Aorta (tissue), 5 donors: Measurements from ENCODE around the gene FGF3. TPM values are rescaled to one million over a fixed set of nuclear protein-coding genes. Genes with fewer than 3 reads are reported as not detected.

ENCODE experiments used
- ATAC-seq: fragments of 200-7000 bp; cut with Tn5 transposase; one replicate; pipeline ENCODE4 v1.9.1; 2022; ENCODE audit warnings: moderate library complexity; ENCODE audit not compliant: low FRiP score
- DNase-seq, 2 donors: peaks; one replicate each; pipeline ENCODE4 v3.0.0-alpha.2; 2020
- H3K27ac ChIP-seq, 2 donors: one replicate each; pipeline ENCODE4 v1.5.1; 2013; ENCODE audit warnings: low read length in 2 of 2, mild to moderate bottlenecking in 2 of 2, moderate library complexity in 2 of 2, control low read depth in 1 of 2, inconsistent platforms in 1 of 2, low read depth in 1 of 2
- H3K27me3 ChIP-seq, 2 donors: one replicate each; pipeline ENCODE4 v1.6.1; 2013; ENCODE audit warnings: control low read depth in 1 of 2, low read length in 1 of 2, mild to moderate bottlenecking in 1 of 2, moderate library complexity in 1 of 2; ENCODE audit not compliant: insufficient read depth in 2 of 2, control insufficient read depth in 1 of 2
- H3K36me3 ChIP-seq, 2 donors: one replicate each; pipeline ENCODE4 v1.6.1; 2013; ENCODE audit warnings: control low read depth in 1 of 2, low read length in 1 of 2, mild to moderate bottlenecking in 1 of 2; ENCODE audit not compliant: insufficient read depth in 2 of 2, control insufficient read depth in 1 of 2
- H3K4me1 ChIP-seq, 2 donors: one replicate each; pipeline ENCODE4 v1.6.1; 2013; ENCODE audit warnings: low read length in 2 of 2, control low read depth in 1 of 2, mild to moderate bottlenecking in 1 of 2, moderate library complexity in 1 of 2; ENCODE audit not compliant: insufficient read depth in 2 of 2, control insufficient read depth in 1 of 2
- H3K4me3 ChIP-seq, 2 donors: one replicate each; pipeline ENCODE4 v1.5.1; 2013; ENCODE audit warnings: low read length in 2 of 2, control low read depth in 1 of 2, mild to moderate bottlenecking in 1 of 2
- H3K9me3 ChIP-seq: one replicate; pipeline ENCODE4 v1.6.1; 2013; ENCODE audit warnings: mild to moderate bottlenecking, low read length; ENCODE audit not compliant: control insufficient read depth
- WGBS, 2 donors: extraction: QIAGEN DNeasy Blood & Tissue Kit; methylation state at CpG; one replicate each; pipeline ENCODE4 v1.1.7; 2013; 5-methylcytosine and 5-hydroxymethylcytosine counted together
- intact Hi-C, 2 donors: fragments of 100-400 bp; cut with DNase I; formaldehyde crosslinking; loops; one replicate each; pipeline versions ENCODE4 v1.14.2 to v1.15.0; 2022
- polyA plus RNA-seq, 2 donors: library from polyadenylated mRNA; stranded (reverse); fragments of 200-250 nt; gene quantifications; one replicate each; pipeline ENCODE4 v1.2.3, GENCODE V29; 2013
- total RNA-seq, 2 donors: library from RNA; stranded (reverse); fragmentation: NEBNext Ultra II Directional; extraction: Animal tissue kit (Norgen Biotek cat#: 25700); gene quantifications; one replicate each; pipeline ENCODE4 v1.2.1, GENCODE V29; 2021
- donor health status: healthy with polysubstance abuse.
- donor health status: Bipolar disorder and iron deficiency.
- donor health status: DM: no; HTN: no; CAD: no.
- donor health status: DM: no; HTN: no; CAD: no.
- donor health status: DM: yes; HTN: yes; CAD: no.

FGF3 gene
- total and polyA plus RNA-seq, 4 donors = not detected

DNA sequence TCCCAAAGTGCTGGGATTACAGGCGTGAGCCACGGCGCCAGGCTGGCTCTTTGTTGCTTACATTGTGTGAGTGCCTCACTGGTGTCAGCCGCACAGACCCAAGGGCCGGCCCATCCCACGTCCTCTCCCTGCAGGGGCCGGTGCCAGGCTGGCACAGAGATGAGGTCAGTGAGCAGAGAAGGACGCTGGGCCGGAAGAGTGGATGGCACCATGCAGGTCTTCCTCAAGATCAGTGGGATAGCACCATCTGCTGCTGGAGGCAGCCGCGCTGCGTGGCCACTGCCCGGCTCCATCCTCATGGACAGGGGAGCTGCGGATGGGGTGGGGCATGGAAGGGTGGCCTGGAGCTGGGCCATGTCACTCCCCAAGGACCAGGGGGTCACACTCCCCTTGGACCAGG lies 22.1 kb downstream of the FGF3 start:
- intact Hi-C loops = no loop called here
- Histone ChIP-seq H3K27me3 (no peaks in the 10 kb centered on the region), H3K9me3 (peaks cover 4% of the 10 kb centered on the region), H3K4me3 (no peak overlapping the region), H3K4me1 (no peaks in the 10 kb centered on the region), H3K27ac (no peak overlapping the region), H3K36me3 (no peaks in the 10 kb centered on the region)
- no peak for DNase-seq
- WGBS, 2 donors = 70 to 74% methylated on average over 14 of the region's 14 CpGs
- ATAC-seq = no peak

DNA sequence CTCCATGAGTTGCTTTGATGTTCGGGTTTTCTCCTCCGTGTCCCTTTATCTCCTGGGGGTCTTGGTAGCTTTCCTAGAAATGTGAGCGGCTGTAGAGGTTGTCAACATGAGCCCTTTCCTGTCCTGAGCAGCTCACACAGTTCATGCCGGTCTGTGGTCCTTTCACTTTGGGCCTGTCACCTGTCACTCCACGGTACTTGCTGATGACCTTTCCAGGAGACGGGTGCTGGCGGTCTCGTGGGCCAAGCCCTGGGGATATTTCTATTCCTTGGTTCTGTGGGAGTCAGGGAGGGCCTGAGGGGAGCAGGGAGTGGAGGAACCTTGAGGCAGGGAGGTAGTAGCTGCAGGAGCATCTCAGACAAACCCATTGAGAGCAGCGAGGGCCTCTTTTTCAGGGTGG lies 23.2 kb downstream of the FGF3 start:
- Histone ChIP-seq H3K4me1 (no peaks in the 10 kb centered on the region), H3K27ac (no peak overlapping the region), H3K27me3 (no peaks in the 10 kb centered on the region), H3K9me3 (peaks cover 2% of the 10 kb centered on the region), H3K36me3 (no peaks in the 10 kb centered on the region), H3K4me3 (no peak overlapping the region)
- 88 to 89% methylated on average over 9 of the region's 9 CpGs for WGBS, 2 donors
- intact Hi-C loops = no loop called here
- ATAC-seq = no peak
- DNase-seq = no peak

DNA sequence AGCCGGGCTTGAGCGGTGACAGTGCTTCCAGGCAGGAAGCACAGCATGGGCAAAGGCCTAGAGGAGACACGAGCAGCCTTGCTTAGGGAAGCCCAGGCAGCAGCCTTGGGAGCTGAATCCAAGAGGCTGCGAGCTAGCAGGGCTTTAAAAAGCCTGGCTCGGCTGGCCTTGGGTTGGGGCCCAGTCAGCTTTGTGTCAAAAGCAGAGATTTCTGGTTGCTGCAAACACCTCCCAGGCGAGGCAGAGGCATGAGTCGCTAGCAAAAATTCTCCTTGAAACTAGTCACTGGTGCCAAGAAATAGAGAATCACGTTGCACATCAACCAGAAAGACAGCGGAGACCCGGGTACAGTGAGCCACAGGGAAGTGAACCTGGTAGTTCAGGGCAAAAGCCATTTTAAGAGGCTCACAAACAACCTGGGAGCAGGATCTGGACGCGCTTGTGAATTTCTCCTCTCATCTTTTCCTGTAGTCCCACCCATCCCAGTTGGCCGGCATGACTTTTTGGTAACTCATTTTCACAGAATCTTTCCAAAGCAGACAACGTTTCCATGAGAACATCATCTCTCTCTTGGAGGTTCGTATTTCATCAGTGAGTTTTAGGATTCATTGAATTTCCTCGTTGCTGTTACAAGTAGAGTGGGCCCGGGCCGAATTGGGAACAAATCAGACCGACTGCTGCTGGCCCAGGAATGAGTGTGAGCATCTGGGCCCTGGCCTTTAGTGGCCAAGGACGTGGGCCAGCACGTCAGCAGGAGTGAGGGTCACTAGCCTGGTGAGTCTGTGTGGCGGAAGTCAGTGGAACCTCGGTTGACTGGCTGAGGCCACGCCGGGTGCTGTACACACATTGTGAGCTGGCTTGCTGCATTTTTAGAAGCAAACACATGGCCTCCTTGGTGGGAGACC lies 27.7 kb downstream of the FGF3 start:
- no peak overlapping the region for H3K27ac ChIP-seq
- peak in 1 of 2 donors; percentile 63 for DNase-seq
- H3K9me3 ChIP-seq = no peaks in the 10 kb centered on the region
- H3K4me3 ChIP-seq = no peak overlapping the region
- 54 to 55% methylated on average over 25 of the region's 25 CpGs for WGBS, 2 donors
- no peaks in the 10 kb centered on the region for H3K4me1 ChIP-seq
- no peaks in the 10 kb centered on the region for H3K27me3 ChIP-seq
- intact Hi-C loops = no loop called here
- H3K36me3 ChIP-seq = no peaks in the 10 kb centered on the region
- ATAC-seq = peak; percentile 71

DNA sequence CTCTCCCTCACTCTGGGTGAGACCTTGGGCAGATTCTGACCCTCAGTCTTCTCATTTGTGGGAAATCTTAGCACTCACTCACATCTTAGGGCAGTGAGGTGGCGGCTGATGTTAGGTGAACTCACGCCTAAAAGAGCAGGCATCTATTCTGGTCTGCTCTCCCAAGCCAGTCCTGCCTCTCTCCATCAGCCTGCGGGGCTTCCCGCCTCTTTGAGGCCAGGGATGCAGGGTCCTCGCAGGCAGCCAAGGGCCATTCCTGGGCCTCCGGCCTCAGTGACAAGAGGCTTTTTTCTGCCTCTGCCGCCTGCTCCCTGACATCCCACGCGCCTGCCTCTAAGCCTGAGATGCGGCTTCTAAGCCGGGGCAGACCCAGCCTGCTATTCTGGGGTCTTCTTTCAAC lies 30.3 kb downstream of the FGF3 start:
- no peak for DNase-seq
- Histone ChIP-seq H3K27me3 (no peaks in the 10 kb centered on the region), H3K27ac (no peak overlapping the region), H3K4me1 (no peaks in the 10 kb centered on the region), H3K36me3 (no peaks in the 10 kb centered on the region), H3K9me3 (no peaks in the 10 kb centered on the region), H3K4me3 (no peak overlapping the region)
- no peak for ATAC-seq
- intact Hi-C loops = no loop called here
- WGBS, 2 donors = 94 to 96% methylated on average over 11 of the region's 11 CpGs

DNA sequence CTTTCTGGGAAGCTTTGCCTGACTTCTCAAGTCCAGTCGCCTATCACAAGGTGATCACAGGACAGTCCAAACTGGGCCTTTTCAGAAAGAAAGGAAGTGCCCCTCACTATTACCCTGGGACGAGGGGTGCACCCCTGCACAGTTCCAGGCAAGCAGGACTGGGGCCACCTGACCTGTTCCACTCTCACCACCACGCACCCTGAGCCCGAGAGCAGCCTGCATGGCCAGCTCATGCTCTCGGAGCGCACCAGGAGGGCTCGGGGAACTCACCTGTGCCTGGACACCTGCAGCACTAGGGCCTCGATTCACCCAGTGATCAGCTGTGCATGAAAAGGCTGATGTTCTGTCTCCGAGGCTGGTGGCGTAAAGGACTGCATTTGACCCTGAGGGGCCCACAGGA lies 31.3 kb downstream of the FGF3 start:
- H3K4me3 ChIP-seq = no peak overlapping the region
- ATAC-seq = no peak
- intact Hi-C loops = no loop called here
- 92 to 93% methylated on average over 10 of the region's 10 CpGs for WGBS, 2 donors
- no peaks in the 10 kb centered on the region for H3K4me1 ChIP-seq
- no peaks in the 10 kb centered on the region for H3K36me3 ChIP-seq
- no peaks in the 10 kb centered on the region for H3K27me3 ChIP-seq
- H3K9me3 ChIP-seq = no peaks in the 10 kb centered on the region
- no peak overlapping the region for H3K27ac ChIP-seq
- no peak for DNase-seq

DNA sequence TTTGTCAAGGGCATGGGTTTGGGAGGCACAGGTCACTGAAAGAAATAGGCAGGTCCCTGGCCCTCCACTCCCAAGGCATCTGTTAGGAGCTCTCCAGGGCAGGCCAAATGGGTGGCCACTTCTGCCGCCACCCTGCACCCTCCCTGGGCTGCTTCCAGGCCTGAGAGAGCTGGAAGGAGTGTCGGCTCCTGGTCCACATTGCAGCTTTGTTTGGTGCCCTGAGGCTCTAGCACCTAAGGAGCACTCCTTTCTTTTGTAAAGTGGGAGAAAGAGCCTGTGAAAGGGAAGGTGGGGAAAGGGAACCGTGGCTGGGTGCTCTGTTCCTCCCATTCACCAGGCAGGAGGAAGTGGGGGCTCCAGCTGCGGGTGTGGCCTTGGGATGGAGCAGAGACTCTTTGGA lies 31.8 kb downstream of the FGF3 start:
- 77 to 81% methylated on average over 4 of the region's 4 CpGs for WGBS, 2 donors
- no peak overlapping the region for H3K27ac ChIP-seq
- intact Hi-C loops = no loop called here

DNA sequence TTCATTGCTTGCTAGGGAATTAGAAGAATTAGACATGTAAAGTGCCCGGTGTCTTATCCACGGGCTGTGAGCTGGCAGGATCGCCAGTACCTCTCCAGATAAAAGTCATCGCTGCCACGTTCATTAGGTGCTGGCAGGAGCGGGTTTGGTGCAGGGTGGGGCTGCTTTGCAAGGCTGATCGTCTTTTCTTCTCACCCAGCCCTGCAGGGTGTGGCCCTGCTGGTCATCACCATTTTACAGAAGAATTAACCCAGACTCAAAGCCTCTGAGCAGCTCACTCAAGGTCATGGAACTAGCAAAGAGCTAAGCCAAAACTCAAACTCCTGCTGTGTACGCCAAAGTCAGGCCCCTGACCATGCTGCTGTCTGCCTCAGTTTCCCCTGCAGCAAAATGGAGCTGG lies 38.0 kb downstream of the FGF3 start:
- WGBS, 2 donors = 65 to 69% methylated on average over 8 of the region's 8 CpGs
- ATAC-seq (no peak), DNase-seq (no peak)
- intact Hi-C loops = no loop called here
- no peaks in the 10 kb centered on the region for H3K36me3 ChIP-seq
- H3K4me1 ChIP-seq = no peaks in the 10 kb centered on the region
- H3K27ac ChIP-seq = no peak overlapping the region
- no peak overlapping the region for H3K4me3 ChIP-seq
- H3K27me3 ChIP-seq = no peaks in the 10 kb centered on the region
- H3K9me3 ChIP-seq = no peaks in the 10 kb centered on the region

More for the DNA sequence above, 31.8 kb downstream of the FGF3 start:
- DNase-seq = no peak
- no peak for ATAC-seq
- Histone ChIP-seq H3K9me3 (no peaks in the 10 kb centered on the region), H3K4me1 (no peaks in the 10 kb centered on the region), H3K4me3 (no peak overlapping the region), H3K36me3 (no peaks in the 10 kb centered on the region), H3K27me3 (no peaks in the 10 kb centered on the region)

DNA sequence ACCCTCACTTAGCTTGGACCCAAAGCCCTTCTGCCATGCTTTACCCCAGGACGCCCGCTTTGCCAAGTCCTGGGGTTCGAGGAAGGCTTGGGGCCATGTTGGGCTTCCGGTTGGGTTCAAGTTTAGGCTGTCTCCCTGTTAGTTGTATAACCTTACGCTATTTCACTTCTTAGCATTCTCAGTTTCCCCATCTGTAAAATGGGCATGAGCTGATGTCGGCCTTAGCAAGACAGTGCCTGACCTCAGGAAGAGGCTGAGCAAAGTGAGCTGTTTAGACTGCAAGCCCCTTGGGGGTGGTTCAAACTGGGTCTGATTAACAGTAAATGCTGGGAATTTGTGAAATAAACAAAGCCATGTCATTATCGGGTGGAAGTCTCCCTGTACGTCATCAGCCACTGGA lies 40.8 kb downstream of the FGF3 start:
- DNase-seq (no peak), ATAC-seq (no peak)
- 84 to 86% methylated on average over 8 of the region's 8 CpGs for WGBS, 2 donors
- H3K27me3 ChIP-seq = no peaks in the 10 kb centered on the region
- H3K4me1 ChIP-seq = no peaks in the 10 kb centered on the region
- H3K27ac ChIP-seq = no peak overlapping the region
- H3K36me3 ChIP-seq = no peaks in the 10 kb centered on the region
- H3K9me3 ChIP-seq = no peaks in the 10 kb centered on the region
- intact Hi-C loops = no loop called here
- no peak overlapping the region for H3K4me3 ChIP-seq

DNA sequence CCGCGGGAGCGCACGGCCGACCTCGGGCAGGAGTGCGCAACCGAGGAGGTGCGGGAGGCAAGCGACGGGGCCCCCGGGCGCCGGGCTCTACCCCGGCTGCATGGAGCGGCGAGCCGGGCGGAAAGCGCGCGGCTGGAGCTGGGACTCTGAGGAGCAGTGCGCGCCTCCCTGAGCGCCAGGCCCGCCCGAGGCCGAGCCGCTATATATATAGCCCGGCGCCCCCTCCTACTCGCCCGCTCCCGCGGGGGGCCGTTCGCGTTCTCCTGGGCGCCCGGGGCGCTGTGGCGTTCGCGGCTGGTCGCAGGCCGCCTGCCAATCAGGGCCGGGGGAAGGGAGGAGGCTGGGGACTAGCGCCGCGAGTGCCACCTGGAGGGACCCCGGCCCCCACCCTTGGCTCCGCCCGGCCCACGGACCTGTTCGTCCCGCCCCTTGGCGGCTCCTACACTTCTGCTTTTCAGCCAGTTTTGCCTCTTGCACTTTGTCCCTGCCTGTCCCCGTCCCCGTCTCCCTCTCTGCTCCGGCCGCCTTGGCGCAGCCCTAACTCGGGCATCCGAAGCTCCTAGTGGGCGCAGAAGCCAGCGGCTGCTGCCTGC lies 44.0 kb downstream of the FGF3 start, which contains the start of gene FGF4:
Gene FGF4 (minus strand): TSS at position 179 of the 593 bp plus-strand sequence. CDS start 257 bp downstream, outside the sequence.
- no peak within 1 kb of the TSS for H3K27ac ChIP-seq
- ATAC-seq (no peak), DNase-seq (no peak)
- 2 to 3% methylated on average over 41 to 66 of the region's 66 CpGs for WGBS, 2 donors
- no peaks in the 10 kb centered on the region for H3K27me3 ChIP-seq
- no peak within 1 kb of the TSS for H3K4me3 ChIP-seq
- H3K9me3 ChIP-seq = no peaks in the 10 kb centered on the region
- H3K4me1 ChIP-seq = no peaks in the 10 kb centered on the region
- H3K36me3 ChIP-seq = no peaks in the 10 kb centered on the region
- intact Hi-C loops = no loop called here
